Measurements from ENCODE around the gene MEN1. TPM values are rescaled to one million over a fixed set of nuclear protein-coding genes. Genes with fewer than 3 reads are reported as not detected.

The MEN1 gene
- total and polyA plus RNA-seq, 8 donors = 8.7 to 25.3 (median 13.5) TPM

DNA sequence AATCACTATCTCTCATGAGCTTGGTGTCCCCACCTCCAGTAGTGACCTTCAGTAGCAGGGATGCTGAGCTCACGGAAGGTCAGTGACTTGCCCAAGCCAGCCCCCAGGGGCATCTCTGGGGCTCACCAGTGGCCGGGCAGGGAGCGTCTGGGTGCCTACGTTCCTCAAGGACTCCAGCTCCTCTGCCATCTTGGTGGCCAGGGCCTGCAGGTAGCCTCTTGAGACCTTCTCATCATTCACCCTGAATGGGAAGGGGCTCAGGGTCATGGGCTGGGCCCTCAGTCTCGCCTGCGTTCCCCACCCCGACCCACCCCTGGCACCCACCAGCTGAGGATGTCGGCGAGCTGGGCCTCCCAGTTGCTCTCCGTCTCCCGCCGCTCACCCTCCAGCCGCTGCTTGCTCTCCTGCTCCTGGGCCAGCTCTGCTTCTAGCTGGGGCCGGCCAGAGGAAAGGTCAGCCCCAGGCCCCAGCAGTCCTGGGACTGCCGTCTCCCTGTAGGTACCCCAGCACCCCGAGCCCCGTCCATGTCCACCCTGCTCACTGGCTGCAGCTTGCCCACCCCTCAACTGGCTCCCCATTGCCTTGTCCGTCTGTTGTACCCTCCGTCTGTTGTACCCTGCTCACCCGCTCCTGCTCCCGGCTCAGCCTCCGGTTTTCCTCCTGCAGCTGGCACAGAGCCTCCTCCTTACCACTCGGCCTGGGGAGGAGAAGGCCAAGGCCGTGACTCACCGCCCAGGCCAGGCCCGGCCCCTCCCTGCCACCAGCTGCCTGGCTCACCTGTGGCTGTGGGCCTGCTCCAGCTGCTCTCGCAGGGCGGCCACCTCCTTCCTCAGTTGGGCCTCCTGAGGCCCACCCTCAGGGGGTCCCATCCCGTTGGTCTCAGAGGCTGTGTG, 24.6 kb upstream of the MEN1 start:
- no peak for FAIRE-seq
- WGBS, 2 donors = 72 to 75% methylated on average over 27 to 29 of the region's 29 CpGs
- Histone ChIP-seq H3K36me3 (peaks cover 0 to 82% (median 0%) of the 10 kb centered on the region in 3 donors), H3K4me1 (no peaks in the 10 kb centered on the region), H3K27ac (no peak overlapping the region), H3K4me3 (no peak overlapping the region), H3K9me3 (no peaks in the 10 kb centered on the region), H3K27me3 (no peaks in the 10 kb centered on the region)
- DNase-seq = peak; percentile 66 to 84 (median 76)
- TF ChIP-seq, protein P1, sequence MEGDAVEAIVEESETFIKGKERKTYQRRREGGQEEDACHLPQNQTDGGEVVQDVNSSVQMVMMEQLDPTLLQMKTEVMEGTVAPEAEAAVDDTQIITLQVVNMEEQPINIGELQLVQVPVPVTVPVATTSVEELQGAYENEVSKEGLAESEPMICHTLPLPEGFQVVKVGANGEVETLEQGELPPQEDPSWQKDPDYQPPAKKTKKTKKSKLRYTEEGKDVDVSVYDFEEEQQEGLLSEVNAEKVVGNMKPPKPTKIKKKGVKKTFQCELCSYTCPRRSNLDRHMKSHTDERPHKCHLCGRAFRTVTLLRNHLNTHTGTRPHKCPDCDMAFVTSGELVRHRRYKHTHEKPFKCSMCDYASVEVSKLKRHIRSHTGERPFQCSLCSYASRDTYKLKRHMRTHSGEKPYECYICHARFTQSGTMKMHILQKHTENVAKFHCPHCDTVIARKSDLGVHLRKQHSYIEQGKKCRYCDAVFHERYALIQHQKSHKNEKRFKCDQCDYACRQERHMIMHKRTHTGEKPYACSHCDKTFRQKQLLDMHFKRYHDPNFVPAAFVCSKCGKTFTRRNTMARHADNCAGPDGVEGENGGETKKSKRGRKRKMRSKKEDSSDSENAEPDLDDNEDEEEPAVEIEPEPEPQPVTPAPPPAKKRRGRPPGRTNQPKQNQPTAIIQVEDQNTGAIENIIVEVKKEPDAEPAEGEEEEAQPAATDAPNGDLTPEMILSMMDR (IDR thresholded peaks at IDR 0.05) = no peak
- peak; percentile 63 to 93 (median 78) for ATAC-seq
- intact Hi-C loops (cut with DNase I) = no loop called here

DNA sequence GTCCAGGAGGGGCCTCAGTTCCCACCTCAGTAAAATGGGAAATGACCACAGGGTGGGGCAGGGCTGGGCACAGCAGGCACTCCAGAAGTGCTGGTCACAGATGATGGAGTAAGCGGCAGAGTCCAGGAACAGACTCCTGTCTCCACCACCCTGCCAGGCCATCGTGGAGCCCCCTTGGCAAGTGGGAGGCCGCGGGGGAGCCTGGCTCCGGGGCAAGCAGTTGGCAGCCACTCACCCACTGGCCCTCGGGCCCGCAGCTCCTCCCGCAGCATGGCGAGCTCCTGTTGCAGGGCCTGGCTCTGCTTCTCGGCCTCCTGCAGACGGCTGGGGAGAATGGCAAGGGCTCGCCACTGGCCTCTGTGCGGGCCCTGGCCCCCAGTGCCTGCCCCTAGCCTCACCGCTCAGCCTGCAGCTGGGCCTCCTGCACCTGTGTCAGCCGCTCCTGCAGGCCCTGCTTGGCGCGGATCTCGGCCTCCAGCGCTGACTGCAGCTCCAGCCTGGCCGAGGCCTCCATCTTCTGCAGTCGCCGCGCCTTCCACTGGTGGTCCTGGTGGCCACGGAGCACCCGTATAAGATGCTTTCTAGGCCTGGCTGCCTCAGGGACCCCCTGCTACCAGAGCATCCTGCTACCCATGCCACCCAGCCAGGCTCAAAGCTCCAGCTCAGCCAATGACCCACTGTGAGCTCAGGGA, 23.8 kb upstream of the MEN1 start:
- DNase-seq (peak in 1 of 6 donors; percentile 58), FAIRE-seq (no peak), ATAC-seq (no peak)
- Histone ChIP-seq H3K27ac (no peak overlapping the region), H3K4me3 (no peak overlapping the region), H3K4me1 (no peaks in the 10 kb centered on the region), H3K27me3 (no peaks in the 10 kb centered on the region), H3K9me3 (no peaks in the 10 kb centered on the region), H3K36me3 (peaks cover 0 to 80% (median 5%) of the 10 kb centered on the region in 3 donors)
- 94 to 96% methylated on average over 25 of the region's 25 CpGs for WGBS, 2 donors
- TF ChIP-seq, protein P1 (IDR thresholded peaks at IDR 0.05) = no peak
- intact Hi-C loops (cut with DNase I) = no loop called here

DNA sequence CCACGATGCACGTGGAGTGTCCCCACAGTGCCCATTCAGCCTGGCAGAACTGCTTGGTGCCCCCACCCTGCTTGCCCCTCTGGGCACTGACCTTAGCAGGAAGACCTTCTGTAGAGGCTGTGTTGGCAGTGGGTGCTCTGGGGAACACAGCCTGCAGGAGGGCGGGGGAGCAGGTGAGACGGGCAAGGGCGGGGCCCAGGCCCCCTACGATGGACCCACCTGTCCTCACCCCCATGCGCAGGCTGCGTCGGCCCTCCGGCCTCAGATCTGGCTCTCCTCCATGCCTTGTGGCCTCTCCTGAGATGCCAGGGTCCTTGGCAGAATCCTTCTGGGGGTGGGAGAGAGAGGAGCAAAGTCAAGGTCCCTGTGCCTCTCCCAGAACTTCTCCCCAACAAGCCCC, 23.2 kb upstream of the MEN1 start:
- intact Hi-C loops (cut with DNase I) = no loop called here
- no peak for ATAC-seq
- Histone ChIP-seq H3K27ac (no peak overlapping the region), H3K36me3 (peaks cover 0 to 75% (median 5%) of the 10 kb centered on the region in 3 donors), H3K9me3 (no peaks in the 10 kb centered on the region), H3K4me1 (no peaks in the 10 kb centered on the region), H3K27me3 (no peaks in the 10 kb centered on the region), H3K4me3 (no peak overlapping the region)
- no peak for FAIRE-seq
- 92 to 93% methylated on average over 6 to 10 of the region's 10 CpGs for WGBS, 2 donors
- TF ChIP-seq, protein P1 (IDR thresholded peaks at IDR 0.05) = no peak
- no peak for DNase-seq

DNA sequence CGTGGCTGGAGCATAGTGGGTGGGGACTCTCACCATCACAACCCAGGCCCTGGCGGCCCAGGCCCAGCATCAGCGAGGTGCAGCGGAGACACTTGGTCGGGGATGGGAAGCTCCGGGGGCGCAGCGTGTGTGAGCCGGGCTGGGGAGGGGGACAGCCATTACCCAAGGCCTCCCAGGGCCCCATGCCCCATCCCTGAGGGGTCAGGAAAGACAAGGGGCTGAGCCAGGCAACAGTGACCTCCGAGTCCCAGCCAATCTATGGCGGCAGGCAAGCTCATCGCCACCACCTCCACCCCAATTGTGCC, 22.8 kb upstream of the MEN1 start:
- DNase-seq (peak in 1 of 6 donors; percentile 55), FAIRE-seq (no peak), ATAC-seq (no peak)
- Histone ChIP-seq H3K27me3 (no peaks in the 10 kb centered on the region), H3K4me3 (no peak overlapping the region), H3K9me3 (no peaks in the 10 kb centered on the region), H3K36me3 (peaks cover 0 to 72% (median 5%) of the 10 kb centered on the region in 3 donors), H3K4me1 (no peaks in the 10 kb centered on the region), H3K27ac (no peak overlapping the region)
- intact Hi-C loops (cut with DNase I) = no loop called here
- WGBS, 2 donors = 91 to 93% methylated on average over 9 to 12 of the region's 12 CpGs
- TF ChIP-seq, protein P1 (IDR thresholded peaks at IDR 0.05) = no peak
